ENCODE data around the gene PPP2R3B. TPM values are rescaled to one million over a fixed set of nuclear protein-coding genes. Genes with fewer than 3 reads are reported as not detected.

PPP2R3B gene
- total RNA-seq, 1 donor from 2014 or later: 30.3 TPM

DNA sequence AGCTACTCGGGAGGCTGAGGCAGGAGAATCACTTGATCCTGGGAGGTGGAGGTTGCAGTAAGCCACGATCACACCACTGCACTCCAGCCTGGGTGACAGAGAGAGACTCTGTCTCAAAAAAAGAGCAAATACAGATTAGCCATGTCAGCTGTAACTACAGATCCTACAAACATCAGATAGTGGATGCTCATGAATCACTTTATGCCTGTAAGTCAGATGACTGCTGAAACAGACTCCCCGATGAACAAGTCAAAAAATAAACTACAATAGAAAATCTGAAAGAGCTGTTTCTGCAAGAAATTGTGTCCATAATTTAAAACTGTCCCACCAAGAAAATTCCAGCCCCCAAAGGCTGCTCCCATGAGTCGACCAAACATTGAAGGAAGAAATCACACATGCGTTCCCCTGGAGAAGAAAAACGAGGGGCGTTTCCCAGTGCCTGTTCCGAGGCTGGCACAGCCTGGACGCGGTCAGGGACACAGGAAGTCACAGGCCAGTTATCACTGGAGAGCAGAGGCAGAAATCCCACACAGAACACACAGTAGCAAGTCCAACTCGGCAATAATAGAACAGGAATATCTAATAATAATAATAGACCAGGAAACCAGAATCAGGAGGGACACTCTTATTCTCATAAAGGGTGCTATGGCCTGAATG is 38.1 kb downstream of the PPP2R3B start:
- Mint-ChIP-seq H3K27ac (no peak overlapping the region), H3K4me3 (no peak overlapping the region), H3K9me3 (peaks cover 4% of the 10 kb centered on the region), H3K4me1 (peaks cover 14% of the 10 kb centered on the region), H3K27me3 (ENCODE audit: insufficient read depth, low read depth) (peaks cover 4% of the 10 kb centered on the region), H3K36me3 (peaks cover 35% of the 10 kb centered on the region)
- H3K27ac ChIP-seq: no peak overlapping the region
- TF ChIP-seq EZH2phosphoT487 (IDR thresholded peaks at IDR 0.05) (no peak), EZH2 (IDR thresholded peaks at IDR 0.05) (no peak)
- TF ChIP-seq, protein P1, sequence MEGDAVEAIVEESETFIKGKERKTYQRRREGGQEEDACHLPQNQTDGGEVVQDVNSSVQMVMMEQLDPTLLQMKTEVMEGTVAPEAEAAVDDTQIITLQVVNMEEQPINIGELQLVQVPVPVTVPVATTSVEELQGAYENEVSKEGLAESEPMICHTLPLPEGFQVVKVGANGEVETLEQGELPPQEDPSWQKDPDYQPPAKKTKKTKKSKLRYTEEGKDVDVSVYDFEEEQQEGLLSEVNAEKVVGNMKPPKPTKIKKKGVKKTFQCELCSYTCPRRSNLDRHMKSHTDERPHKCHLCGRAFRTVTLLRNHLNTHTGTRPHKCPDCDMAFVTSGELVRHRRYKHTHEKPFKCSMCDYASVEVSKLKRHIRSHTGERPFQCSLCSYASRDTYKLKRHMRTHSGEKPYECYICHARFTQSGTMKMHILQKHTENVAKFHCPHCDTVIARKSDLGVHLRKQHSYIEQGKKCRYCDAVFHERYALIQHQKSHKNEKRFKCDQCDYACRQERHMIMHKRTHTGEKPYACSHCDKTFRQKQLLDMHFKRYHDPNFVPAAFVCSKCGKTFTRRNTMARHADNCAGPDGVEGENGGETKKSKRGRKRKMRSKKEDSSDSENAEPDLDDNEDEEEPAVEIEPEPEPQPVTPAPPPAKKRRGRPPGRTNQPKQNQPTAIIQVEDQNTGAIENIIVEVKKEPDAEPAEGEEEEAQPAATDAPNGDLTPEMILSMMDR (IDR thresholded peaks at IDR 0.05): no peak
- no peak overlapping the region for H3K4me2 ChIP-seq
- no peaks in the 10 kb centered on the region for H3K9me3 ChIP-seq (ENCODE audit: low read depth)
- DNase-seq (ENCODE audit: low spot score): no peak
- H3K79me2 ChIP-seq (ENCODE audit: low read depth): peaks cover 7% of the 10 kb centered on the region
- no peak overlapping the region for H3K9ac ChIP-seq
- no peaks in the 10 kb centered on the region for H3K27me3 ChIP-seq
- H4K20me1 ChIP-seq (ENCODE audit: low read depth): peaks cover 7% of the 10 kb centered on the region
- H2AFZ ChIP-seq (replicated peaks): no peak overlapping the region
- H3K4me1 ChIP-seq: no peaks in the 10 kb centered on the region
- H3K4me3 ChIP-seq: no peak overlapping the region
- H3F3A ChIP-seq (ENCODE audit: low read depth): no peaks in the 10 kb centered on the region
- H3K36me3 ChIP-seq: no peaks in the 10 kb centered on the region

DNA sequence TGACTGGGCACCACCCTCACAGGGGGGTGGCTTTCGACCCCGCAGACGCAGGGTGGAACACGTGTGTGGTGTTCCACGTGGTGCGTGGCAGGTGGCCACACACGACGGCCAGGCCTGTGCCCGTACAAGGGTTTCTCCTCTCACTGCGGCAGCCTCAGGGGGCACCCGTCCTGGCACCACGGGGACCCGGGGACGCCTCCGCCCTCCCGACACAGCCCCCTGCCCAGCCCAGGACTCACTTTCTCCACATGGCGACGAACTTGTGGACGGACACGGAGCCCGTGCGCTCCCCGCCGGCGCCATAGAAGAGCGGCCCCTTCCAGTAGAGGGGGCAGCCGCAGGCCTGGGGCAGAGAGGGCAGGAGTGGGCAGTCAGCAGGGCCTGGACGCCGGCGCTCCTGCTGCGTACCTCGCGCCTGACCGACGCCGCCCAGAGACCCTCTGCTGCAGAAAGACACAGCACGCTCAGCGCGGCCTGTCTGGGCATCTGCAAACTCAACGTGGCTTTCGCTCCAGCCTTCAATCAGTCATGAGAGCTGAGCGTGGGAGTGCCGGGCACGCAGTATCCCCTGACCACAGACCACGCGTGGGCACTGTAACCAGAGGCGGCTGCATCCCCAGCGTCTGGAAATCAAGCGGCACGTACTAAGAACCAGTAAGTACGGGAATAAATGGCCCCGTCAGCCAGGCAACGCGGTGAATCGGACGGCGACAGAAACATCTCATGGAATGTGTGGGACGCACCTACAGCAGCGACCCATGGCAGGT is 39.2 kb downstream of the PPP2R3B start:
- Histone ChIP-seq H3K27ac (no peak overlapping the region), H4K20me1 (ENCODE audit: low read depth) (peaks cover 7% of the 10 kb centered on the region), H3K4me2 (no peak overlapping the region), H3K9ac (no peak overlapping the region), H3K4me1 (no peaks in the 10 kb centered on the region), H3K9me3 (ENCODE audit: low read depth) (no peaks in the 10 kb centered on the region), H3F3A (ENCODE audit: low read depth) (no peaks in the 10 kb centered on the region), H3K79me2 (ENCODE audit: low read depth) (peaks cover 7% of the 10 kb centered on the region), H3K36me3 (no peaks in the 10 kb centered on the region), H3K27me3 (no peaks in the 10 kb centered on the region), H2AFZ (replicated peaks) (no peak overlapping the region), H3K4me3 (no peak overlapping the region)
- Mint-ChIP-seq H3K27me3 (ENCODE audit: insufficient read depth, low read depth) (peaks cover 4% of the 10 kb centered on the region), H3K4me3 (no peak overlapping the region), H3K4me1 (peaks cover 12% of the 10 kb centered on the region), H3K27ac (no peak overlapping the region), H3K9me3 (peaks cover 4% of the 10 kb centered on the region), H3K36me3 (peaks cover 29% of the 10 kb centered on the region)
- TF ChIP-seq, protein P1 (IDR thresholded peaks at IDR 0.05): no peak
- TF ChIP-seq EZH2 (IDR thresholded peaks at IDR 0.05) (no peak), EZH2phosphoT487 (IDR thresholded peaks at IDR 0.05) (no peak)
- DNase-seq (ENCODE audit: low spot score): no peak

DNA sequence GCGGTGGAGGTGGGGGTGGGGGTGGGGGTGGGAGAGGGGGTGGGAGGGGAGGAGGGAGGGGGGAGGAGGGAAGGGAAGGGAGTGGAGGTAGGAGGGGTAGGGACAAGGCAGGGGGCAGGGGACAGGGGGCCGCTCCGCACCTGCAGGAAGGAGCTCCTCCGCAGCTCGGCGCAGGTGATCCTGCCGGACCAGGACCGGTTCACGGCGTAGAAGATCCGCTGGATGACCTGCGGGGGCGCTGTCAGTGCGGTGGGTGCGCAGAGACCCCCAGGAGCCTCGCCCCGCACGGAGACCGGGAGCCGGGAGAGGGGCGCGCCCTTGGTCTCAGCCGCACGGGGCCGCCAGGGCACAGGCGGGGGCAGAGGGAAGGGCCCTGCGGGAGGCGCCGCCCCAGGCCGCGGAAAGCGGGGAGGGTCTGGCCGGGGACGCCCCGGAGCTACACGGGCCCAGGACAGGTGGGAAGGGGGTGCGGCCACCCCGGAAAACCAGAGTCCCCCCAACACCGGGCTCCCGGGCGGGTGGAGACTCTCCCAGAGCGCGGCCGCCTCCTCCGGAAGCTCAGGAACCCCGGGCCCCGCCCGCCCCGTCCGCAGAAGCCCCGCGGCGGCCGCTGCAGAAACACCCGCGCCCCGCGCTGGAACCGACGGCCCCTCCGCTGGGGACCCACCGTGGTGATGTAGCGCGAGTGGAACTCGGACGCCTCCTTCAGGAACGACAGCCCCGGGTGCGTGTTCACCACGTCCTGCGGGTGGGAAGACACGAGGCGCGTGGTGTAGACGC is 40.5 kb downstream of the PPP2R3B start:
- Histone ChIP-seq H3K4me3 (no peak overlapping the region), H3K27ac (no peak overlapping the region), H3K4me1 (no peaks in the 10 kb centered on the region), H3K27me3 (no peaks in the 10 kb centered on the region), H3K79me2 (ENCODE audit: low read depth) (peaks cover 7% of the 10 kb centered on the region), H2AFZ (replicated peaks) (no peak overlapping the region), H3K9me3 (ENCODE audit: low read depth) (no peaks in the 10 kb centered on the region), H3K9ac (no peak overlapping the region), H3K4me2 (no peak overlapping the region), H3K36me3 (no peaks in the 10 kb centered on the region), H4K20me1 (ENCODE audit: low read depth) (peaks cover 5% of the 10 kb centered on the region), H3F3A (ENCODE audit: low read depth) (no peaks in the 10 kb centered on the region)
- TF ChIP-seq EZH2 (IDR thresholded peaks at IDR 0.05) (no peak), EZH2phosphoT487 (IDR thresholded peaks at IDR 0.05) (no peak)
- TF ChIP-seq, protein P1 (IDR thresholded peaks at IDR 0.05): no peak
- Mint-ChIP-seq H3K36me3 (peaks cover 34% of the 10 kb centered on the region), H3K4me3 (no peak overlapping the region), H3K9me3 (peaks cover 10% of the 10 kb centered on the region), H3K27ac (no peak overlapping the region), H3K4me1 (peaks cover 12% of the 10 kb centered on the region), H3K27me3 (ENCODE audit: insufficient read depth, low read depth) (peaks cover 4% of the 10 kb centered on the region)
- DNase-seq (ENCODE audit: low spot score): no peak
